Sciatic nerve (tissue), 2 donors: Measurements from ENCODE around the gene KIAA1755. TPM values are rescaled to one million over a fixed set of nuclear protein-coding genes. Genes with fewer than 3 reads are reported as not detected.
A peak's percentile ranks its signal among the peaks of the same experiment; 100 is the strongest.

ENCODE experiments used
- ATAC-seq: fragments of 200-7000 bp; cut with Tn5 transposase; one replicate; pipeline ENCODE4 v1.9.1; 2020; ENCODE audit warnings: mild to moderate bottlenecking, moderate library complexity
- DNase-seq: peaks from one replicate; pipeline ENCODE4 v3.0.0-alpha.2; 2020; ENCODE audit warnings: low spot score
- intact Hi-C: fragments of 100-400 bp; cut with DNase I; formaldehyde crosslinking; loops from one replicate; pipeline ENCODE4 v1.14.2; 2022
- total RNA-seq: library from RNA; stranded (reverse); fragmentation: NEBNext Ultra II Directional; extraction: Animal tissue kit (Norgen Biotek cat#: 25700); gene quantifications from one replicate; pipeline ENCODE4 v1.2.1, GENCODE V29; 2021
- donor health status: DM: no; HTN: no; CAD: no.
- donor health status: DM: no; HTN: no; CAD: no.

Gene KIAA1755
- total RNA-seq, 1 donor from 2014 or later = 56.0 TPM

DNA sequence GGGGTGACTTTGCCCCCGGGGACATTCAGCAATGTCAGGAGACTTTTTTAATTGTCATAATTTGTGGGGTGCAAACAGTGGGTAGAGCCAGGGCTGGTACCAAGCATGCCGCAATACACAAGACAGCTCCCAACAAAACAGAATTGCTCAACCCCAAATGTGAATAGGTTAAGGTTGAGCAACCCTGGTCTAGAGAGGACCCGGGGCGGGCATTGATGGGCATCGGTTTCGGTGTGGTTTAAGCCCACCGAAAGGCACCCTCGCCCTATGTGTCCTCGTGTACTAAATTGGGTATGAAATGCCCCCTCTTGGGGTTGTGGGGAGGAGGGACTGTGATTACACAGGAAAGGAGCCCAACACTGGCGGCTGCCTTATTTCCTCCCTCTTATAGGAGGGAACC lies 36.0 kb downstream of the KIAA1755 start:
- ATAC-seq (no peak), DNase-seq (no peak)
- intact Hi-C loops = loop anchor here (10.0 kb wide), 1 partner anchor 190 kb away; no protein-coding TSS in a partner anchor

DNA sequence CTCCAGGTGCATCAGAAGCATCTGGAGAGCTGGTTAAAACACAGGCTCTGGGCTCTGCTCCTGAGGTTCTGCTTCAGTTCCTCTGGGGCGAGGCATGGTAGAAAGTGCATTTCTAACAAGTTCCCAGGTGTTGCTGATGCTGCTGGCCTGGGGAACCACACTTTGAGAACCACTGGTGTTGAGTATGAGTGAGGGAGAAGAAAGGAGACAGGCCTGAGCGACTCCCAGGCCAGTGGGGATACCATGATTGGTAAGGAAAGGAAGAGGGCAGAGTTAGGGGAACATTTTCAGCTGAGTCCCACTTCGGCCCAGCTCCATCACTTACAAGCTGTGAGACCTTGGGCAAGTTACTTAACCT lies 36.8 kb downstream of the KIAA1755 start:
- intact Hi-C loops = loop anchor here (10.0 kb wide), 1 partner anchor 191 kb away; no protein-coding TSS in a partner anchor
- ATAC-seq = no peak
- DNase-seq = no peak

DNA sequence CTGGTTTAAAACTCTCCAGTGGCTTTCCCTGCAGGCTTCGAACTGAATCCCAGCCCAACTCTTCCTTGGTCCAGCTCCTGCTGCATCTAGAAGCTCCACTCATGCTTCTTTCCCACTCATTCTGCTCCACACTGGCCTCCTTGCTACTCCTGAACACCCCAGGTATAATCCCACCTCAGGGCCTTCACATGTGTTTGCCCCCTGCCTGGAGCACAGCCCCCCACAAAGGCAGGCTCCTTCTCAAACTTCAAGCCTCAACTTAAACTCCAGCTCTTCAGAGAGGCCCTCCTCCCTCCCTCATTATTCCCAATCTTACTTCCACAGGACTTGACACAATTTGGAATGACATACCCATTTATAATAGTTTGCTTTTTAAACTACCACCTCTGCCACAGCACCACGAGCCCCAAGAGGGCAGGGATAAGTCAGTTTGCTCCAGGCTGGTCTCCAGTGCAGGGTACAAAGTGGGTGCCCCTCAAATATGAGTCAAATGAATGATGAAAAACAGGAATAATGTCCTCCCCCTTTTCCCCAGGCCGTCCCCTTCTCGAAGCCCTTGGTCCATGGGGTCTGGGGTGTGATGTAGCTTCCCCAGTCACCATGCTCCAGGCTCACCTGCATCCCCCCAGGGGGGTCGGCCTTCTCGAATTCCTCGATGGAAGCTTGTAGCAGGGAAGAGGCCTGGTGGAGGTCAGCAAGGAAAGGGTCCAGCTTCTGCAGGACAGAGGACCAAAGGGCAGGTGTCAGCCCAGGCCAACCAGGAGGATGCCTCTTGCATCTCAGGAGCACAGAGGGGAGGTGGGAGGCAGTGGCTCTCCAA lies 37.4 kb downstream of the KIAA1755 start:
- no peak for ATAC-seq
- DNase-seq = no peak
- intact Hi-C loops = loop anchor here (10.0 kb wide), 1 partner anchor 192 kb away; no protein-coding TSS in a partner anchor

- peak; percentile 86 for DNase-seq
- peak; percentile 37 for ATAC-seq
- intact Hi-C loops = loop anchor here (10.0 kb wide), 1 partner anchor 192 kb away; no protein-coding TSS in a partner anchor
These were observed 38.2 kb downstream of the KIAA1755 start for GRCh38 chr20:38222231-38222922.

- DNase-seq (peak; percentile 84), ATAC-seq (peak; percentile 73)
- intact Hi-C loops = loop anchor here (10.0 kb wide), 1 partner anchor 194 kb away; no protein-coding TSS in a partner anchor
These were observed 39.4 kb downstream of the KIAA1755 start for GRCh38 chr20:38221119-38221589.

GRCh38 chr20:38220587-38221118 lies 39.9 kb downstream of the KIAA1755 start:
- intact Hi-C loops = loop anchor here (10.0 kb wide), 1 partner anchor 194 kb away; no protein-coding TSS in a partner anchor

DNA sequence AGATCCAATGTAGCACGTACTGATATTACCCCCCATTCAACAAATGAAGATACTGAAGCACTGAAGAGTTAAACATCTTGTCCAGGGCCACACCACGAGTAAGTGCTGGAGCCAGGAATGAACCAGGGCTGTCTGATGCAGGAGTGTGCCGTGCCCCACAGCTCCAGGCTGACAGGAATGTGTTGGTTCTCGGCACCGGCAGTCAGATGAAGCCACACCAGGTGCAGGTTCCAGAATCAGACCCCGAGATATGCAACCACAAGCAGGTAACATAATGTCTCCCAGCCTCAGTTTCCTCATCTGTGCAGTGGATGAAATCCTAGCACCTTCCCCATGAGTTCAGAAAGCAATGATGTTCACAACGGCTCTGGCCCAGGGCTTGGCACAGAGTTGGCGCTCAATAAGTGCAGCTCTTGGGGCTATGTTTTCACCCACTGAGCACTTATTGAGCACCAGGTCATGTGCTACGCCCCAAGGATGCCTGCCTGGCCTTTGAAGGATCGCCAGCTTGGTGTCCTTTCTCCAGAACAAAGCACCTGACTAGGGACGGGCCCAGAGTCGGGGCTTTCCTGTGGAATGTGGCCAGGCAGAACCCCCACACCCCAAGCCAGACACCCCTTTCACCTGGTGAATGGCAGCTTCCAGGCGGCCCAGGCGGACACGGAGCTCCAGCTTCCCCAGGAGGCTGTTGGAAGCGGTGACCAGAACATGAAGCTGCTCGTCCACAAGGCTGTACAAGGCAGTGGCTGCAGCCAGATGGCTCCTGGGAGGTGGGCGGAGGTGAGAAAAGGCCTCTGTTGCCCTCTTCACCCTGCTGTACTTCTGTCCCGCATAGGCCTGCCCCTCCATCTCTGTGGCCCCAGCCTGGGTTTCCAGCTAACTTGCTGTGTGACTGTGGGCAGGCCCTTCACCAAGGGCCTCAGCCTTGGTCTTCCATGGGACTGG lies 41.3 kb downstream of the KIAA1755 start:
- intact Hi-C loops = loop anchor here (10.0 kb wide), 1 partner anchor 154 kb away; no protein-coding TSS in a partner anchor
- ATAC-seq (no peak), DNase-seq (peak; percentile 54)

More at GRCh38 chr20:38220587-38221118, 39.9 kb downstream of the KIAA1755 start:
- DNase-seq (peak; percentile 45), ATAC-seq (no peak)

- intact Hi-C loops = loop anchor here (10.0 kb wide), 1 partner anchor 154 kb away; no protein-coding TSS in a partner anchor
- peak; percentile 36 for DNase-seq
- no peak for ATAC-seq
These were observed 42.0 kb downstream of the KIAA1755 start for GRCh38 chr20:38218566-38218885.

- ATAC-seq (peak; percentile 27), DNase-seq (peak; percentile 47)
- intact Hi-C loops = loop anchor here (10.0 kb wide), 1 partner anchor 153 kb away; no protein-coding TSS in a partner anchor
These were observed 42.6 kb downstream of the KIAA1755 start for GRCh38 chr20:38217791-38218565.

GRCh38 chr20:38216746-38217595 lies 43.6 kb downstream of the KIAA1755 start:
- intact Hi-C loops = loop anchor here (10.0 kb wide), 1 partner anchor 152 kb away; no protein-coding TSS in a partner anchor
- DNase-seq (no peak), ATAC-seq (no peak)

GRCh38 chr20:38216201-38216600 lies 44.3 kb downstream of the KIAA1755 start:
- intact Hi-C loops = loop anchor here (10.0 kb wide), 1 partner anchor 151 kb away; no protein-coding TSS in a partner anchor
- no peak for ATAC-seq
- no peak for DNase-seq

- intact Hi-C loops = loop anchor here (10.0 kb wide), 1 partner anchor 151 kb away; no protein-coding TSS in a partner anchor
- DNase-seq = no peak
- ATAC-seq = no peak
These were observed 45.0 kb downstream of the KIAA1755 start for GRCh38 chr20:38215194-38216182.

DNA sequence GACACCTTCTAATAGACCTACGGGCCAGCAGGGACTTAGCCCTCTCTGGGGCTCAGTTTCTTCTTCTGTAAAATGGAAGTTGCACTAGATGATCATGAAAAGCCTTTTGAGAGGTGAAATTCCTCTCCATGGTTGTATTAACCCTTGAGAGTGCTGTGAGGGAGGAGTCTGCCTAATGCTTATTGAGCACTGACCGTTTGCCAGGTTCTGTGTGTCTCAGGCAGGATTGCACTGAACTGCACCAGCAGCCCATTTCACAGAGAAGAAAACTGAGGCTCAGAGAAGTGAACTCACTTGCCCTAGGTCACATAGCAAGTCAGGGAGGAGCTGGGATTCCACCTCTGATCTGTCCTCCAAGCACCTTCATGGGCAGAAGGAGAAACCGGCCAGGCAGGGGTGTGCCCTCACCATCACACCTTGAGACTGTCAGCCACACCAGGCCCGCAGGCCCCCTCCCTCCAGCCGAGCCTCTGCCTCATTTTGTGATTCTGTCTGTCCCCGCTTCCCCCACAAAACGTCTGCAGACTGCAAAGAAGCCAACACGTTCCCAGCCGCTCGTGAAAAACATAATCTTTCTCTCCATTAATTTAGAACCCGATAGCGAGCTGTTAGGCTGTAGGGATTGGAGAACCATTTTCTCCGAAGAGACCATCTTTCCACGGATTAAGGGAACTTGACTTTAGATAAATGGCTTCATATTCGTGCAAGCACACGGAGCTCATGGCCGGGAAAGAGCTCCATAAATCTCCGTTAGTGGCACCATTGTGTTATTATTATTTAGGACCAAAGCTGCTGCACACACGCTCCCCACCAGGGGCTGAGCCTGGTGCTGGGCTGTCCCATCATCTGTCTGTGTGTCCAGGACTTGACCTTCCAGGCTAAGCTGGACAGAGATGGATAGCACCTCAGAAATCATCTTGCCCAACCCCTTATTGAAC lies 46.0 kb downstream of the KIAA1755 start:
- no peak for ATAC-seq
- no peak for DNase-seq
- intact Hi-C loops = loop anchor here (10.0 kb wide), 1 partner anchor 150 kb away; no protein-coding TSS in a partner anchor

DNA sequence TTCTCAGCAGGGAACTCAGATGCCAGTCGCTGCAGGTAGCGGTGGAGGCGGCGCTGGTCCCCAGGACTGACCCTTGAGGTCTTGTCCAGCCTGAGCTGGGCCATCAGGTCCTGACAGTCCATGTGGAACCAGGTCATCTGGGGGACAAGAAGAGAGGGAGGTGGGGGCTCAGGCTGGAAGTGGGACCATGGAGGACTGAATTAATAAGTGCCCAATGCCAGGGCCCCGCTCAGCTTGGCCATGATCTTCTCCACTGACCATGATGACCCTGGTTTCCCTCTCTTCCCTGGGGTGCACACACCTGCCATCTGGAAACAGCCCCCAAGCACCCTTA lies 47.0 kb downstream of the KIAA1755 start:
- intact Hi-C loops = loop anchor here (10.0 kb wide), 1 partner anchor 149 kb away; no protein-coding TSS in a partner anchor
- ATAC-seq = no peak
- no peak for DNase-seq
